HG03354 (cell line): ENCODE measurements around the gene MRPL46.
"Not testable (repeated sequence)": the region's sequence is repeated elsewhere in the genome, so short reads cannot be mapped to it uniquely, and the experiment has no call there.

Source experiments
- ATAC-seq: cut with Tn5 transposase; IDR thresholded peaks from one replicate; pipeline ENCODE4 v1.9.1; 2021; ENCODE audit warnings: mild to moderate bottlenecking; ENCODE audit not compliant: unreplicated experiment, poor library complexity, severe bottlenecking

Gene MRPL46

DNA sequence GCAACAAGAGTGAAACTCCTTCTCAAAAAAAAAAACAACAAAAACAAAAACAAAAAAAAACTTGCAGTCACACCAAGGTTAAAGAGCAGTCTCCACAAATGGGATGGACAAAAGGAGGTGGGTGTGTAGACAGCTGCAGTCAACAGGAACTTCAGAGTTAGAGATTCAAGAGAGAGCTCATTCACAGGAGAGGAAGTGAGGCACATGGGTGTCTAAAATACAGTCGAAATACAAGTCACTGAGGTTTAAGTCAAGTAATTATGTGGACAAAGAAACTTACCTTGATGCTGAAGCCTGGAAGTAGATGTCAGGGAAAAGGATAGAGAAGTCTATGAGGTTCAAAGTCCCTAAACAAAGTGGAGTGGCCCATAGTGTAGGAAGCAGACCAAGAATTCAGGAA, 15.1 kb upstream of the MRPL46 start:
- no peak for ATAC-seq

DNA sequence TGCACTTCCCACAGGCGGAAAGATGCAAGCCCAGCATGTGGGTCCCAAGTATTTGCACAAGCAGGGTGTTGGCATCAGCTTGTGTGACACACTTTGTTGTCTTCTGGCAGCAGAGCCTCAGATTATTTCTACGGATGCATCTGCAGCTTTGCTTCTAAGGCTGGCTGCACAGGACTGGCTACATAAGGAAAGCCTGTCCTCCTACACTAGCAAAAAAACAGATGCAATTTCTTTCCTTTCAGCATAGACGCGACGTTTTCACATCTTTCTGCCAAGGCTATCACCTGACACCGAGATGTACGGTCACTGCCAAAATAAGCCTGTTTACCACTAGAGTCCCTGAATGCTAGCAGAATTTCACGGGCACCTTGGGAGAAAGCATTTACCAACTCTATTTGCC, 13.8 kb upstream of the MRPL46 start:
- ATAC-seq: no peak

DNA sequence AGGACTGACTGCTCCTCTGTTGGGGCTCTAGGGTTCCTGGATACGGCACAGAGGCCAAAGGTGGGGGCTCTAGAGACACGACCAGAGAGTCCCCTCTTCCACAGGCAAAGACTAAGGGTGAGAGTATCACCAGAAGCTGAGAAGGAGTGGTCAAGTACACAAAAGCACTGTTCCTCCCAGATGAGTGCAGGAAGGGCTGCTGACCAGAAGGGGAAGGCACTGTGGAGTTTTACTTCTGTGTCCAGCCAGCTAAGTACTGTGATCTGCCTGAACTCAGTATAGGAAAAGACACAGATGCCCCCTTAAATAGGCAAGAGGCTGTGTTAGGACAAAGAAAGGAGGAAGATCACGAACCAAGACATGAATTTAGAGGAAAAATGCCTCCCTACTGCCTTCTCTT, 12.0 kb upstream of the MRPL46 start:
- no peak for ATAC-seq

DNA sequence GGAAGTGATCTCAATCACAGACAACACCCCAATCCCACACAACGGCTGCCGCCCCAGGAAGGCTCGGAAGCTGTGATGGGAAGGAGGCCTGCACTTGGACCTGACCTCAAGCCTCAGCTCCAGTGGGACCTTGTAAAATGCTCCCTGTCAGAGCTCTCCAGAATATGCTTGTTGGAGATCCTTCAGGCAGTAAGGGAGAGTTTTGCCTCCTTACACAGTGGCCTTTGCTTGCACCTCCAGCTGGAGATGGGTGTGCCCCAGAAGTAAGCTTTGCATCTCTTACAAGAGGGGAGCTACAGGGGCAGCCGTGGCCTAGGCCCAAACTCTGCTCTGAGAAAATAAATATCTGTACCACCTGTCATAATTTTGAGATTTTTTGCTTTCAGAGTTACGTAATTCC, 10.7 kb upstream of the MRPL46 start:
- no peak for ATAC-seq

DNA sequence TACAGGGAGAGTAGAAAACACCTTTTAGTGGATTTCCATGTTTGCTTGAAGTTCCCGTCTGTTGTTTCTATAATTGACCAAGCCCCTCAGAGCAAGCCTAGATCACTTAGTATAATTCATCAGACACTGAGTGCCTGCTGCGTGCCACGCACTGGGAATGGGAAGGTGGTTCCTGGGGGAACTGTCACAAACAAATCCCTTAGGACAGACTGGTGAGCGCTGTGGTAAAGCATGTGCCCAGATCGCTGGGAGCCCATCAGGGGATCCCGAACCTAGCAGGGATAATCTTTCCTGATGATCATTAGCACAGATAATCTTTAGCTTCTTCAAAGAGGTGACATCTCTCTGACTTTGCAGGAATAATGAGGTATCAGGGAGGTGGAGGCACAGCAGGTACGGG, 9.9 kb upstream of the MRPL46 start:
- no peak for ATAC-seq

DNA sequence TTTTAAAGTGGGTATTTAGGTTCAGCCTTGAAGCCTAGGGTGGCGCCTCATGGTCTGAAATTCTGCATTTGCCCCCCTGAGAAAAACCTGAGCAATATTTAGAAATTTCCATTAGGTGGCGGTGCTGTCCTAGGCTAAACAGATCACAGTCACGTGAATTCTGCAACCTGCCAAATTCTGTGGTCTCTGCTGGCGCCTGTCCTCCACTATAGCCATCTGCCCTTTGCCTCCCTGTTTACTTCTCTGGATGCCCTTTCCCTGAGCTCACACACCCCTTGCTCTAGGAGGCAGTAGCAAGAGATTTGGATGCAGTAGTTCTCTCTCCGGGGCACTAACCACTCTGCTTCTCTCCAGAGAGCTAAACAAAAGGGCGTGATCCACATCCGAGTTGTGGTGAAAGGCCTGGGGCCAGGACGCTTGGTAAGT, 9.5 kb upstream of the MRPL46 start:
- peak; percentile 63 for ATAC-seq

DNA sequence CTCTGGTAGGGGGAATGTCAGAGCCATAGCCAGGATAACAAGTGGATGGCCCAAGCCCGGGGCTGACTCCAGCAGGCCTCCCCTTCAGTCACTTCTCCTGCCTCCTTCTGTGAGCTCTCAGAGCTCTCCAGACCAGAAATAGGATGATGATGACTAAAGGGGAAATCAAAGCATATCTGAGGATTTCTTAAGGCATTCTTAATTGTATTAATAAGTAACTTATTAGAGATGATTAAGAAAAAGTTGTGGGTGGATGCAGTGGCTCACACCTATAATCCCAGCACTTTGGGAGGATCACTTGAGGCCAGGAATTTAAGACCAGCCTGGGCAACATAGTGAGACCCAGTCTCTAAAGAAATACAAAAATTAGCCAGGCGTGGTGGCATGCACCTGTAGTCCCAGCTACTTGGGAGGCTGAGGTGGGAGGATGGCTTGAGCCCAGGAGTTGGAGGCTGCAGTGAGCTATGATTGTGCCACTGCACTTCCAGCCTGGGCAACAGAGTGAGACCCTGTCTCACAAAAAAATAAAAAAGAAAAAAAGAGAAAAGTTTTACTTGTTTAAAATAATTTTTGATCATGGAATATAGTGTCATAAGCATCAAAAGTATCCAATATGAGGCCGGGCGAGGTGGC, 6.6 kb upstream of the MRPL46 start:
- not testable (repeated sequence) for ATAC-seq

DNA sequence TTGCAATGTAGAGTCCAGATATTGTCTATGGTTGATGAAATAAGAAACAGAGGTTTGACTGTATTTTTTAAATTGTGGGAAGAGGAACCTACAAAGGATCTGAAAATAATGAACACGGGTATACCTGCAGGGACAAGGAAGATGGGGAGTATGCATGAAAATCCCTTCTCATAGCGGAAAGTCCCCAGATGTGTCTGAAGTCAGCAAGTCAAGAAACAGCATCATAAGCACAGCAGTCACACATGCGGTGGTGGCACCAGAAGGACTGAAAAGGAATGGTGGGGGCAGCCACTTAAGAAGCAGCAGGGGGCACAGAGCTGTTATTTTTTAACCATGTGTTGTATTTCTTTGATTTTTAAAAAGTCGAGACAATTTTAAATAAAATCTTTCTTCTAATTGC, 5.0 kb upstream of the MRPL46 start:
- no peak for ATAC-seq

DNA sequence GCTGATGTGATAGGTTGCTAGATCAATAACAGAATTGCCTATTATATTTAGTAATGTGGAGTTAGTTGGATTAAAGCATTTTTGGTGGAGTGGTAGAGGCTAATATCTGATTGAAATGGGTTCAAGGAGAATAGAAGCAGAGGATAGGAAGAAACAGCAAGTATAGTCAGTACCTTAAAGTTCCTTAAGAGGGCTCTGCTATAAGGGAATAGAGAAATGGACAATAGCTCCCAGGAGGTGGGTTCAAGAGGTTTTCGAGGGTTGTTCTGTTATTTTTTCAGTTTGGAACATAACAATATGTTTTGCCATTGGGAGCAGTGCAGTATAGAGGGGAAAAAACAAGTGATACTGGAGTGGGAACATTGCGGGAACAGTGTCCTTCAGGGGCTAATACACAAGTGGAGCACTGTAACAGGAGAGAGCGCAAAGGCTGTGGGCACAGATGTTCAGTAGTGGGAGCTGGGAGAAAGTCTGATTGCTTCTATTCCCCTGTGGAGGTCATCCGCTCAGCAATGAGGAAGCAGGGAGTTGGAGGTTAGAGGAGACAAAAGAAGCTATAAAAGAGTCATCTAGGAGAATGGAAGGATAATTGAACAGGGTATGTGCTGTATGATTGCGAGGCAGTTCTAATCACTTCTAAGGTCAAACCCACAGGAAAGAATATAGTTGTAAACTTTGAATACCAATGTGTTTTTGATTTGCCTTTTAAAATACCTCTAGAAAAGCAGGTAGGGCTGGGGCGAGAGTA, 3.6 kb upstream of the MRPL46 start:
- ATAC-seq: no peak

DNA sequence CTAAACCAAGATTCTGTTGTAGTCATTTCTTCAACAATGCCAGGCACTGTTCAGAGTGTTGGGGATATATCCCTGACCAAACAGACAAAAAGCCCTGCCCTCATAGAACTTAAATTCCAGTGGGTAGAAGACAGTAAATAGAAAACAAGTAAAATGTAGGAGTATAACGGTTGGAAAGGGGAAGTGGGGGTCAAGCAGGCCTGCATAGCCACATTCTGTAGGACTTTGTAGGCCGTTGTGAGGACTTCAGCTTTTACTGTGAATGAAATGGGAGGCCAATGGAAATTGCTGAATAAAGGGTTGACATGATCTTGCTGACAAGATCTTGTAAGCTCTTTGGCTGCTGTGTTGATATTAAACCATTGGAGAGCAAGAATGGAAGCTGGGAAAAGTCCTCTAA, 2.1 kb upstream of the MRPL46 start:
- no peak for ATAC-seq

DNA sequence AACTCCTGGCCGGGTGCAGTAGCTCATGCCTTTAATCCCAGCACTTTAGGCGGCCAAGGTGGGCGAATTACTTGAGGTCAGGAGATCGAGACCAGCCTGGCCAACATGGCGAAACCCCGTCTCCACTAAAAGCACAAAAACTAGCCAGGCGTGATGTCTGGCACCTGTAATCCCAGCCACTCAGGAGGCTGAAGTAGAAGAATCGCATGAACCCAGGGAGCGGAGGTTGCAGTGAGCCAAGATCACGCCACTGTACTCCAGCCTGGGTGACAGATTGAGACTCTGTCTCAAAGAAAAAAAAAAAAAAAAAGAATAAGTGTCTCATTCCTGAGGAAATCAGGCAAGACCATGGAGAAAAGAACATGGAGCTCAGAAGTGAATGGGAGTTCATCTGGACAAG, 1.5 kb upstream of the MRPL46 start:
- not testable (repeated sequence) for ATAC-seq

DNA sequence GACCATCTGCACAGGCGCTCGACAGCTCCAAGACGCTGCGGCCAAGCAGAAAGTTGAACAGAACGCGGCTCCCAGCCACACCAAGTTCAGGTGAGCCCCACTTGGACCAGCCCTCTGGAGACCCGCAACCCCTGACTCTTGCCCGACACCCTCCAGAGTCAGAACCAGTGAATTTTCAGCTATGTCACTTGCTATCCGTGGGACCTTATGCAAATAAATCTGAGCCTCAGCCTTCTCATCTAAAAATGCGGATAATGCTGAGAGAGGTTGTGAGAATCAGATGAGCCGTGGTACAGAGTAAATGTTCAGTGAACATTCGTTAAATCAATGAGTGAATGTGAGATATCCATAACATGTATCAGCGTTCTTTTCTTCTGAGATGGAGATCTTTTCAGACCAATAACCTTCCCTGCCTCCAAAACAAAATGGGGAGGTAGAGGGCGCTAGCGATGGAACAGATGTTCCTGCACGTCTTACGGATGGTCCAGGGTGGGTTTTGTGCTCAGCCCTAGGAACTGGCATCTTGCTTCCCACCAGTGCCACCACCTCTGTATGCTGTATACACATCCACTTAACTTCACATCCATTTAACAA, 844 bp upstream of the MRPL46 start:
- ATAC-seq: no peak

DNA sequence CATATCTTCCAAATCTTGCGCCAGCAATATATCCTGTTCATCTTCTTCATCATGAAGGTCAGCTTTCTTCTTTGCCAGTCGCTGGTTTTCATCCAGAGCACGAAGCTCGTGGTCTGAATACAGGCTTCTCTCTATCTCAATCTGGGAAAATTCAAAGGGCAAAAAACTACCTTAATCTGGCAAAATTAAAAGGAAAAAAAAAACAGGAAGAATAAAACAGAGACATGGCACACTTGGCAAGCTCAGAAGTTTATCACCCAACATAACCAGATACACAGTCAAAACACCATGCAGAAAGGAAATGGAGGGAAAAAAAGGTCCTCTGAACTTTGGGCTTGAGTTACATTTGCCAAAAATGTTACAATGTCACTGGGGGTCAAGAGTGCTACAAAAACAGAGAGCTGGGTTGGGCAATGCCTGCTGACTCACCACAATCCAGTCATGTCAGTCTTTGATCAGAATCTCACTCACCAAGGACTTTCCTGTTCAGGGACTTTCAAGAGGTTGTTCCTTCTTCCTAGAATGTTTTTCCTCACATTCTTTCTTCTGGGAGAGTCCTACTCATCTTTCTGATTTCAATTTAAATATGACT, 1.5 kb downstream of the MRPL46 start:
- no peak for ATAC-seq

DNA sequence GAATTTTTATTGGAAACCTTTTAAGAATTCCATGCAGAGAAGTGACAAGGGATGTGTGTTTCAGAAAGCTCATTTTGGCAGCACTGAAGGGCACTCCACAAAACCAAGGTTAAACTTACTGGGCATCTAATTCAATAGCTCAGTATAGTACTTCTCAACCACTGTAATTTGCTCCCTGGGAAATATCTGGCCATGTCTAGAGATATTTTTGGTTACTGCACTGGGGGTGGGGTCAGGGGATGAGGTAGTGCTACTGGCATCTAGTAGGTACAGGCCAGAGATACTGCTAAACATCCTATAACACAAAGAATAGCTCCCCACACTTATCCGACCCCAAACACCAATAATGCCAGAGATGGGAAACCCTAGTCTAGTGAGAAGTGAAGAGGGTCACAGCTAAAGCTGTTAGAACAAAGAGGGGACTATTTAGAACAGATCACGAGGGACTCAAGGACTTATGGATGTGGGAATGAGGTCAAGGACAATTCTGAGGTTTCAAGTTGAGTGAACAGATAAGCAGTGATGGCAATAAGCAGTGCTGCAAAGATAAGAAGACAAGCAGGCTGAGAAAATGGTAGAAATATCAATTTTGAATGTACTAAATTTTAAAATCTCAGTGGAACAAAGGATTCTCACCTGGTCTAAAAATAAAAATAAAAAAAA, 3.2 kb downstream of the MRPL46 start:
- no peak for ATAC-seq

DNA sequence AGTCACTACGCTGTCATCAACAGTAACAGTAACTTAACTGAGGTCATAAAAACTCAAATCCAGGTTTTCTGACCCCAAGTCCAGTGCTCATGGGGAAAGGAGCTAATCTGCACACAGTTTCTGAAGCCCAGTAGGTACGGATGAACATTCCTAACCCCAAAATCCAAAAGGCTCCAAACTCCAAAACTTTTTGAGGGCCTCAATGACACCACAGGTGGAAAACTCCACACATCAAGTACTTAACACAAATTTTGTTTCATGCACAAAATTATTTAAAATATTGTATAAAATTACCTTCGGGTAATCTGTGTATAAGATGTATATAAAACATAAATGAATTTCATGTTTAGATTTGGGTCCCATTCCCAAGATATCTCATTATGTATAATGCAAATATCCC, 10.5 kb downstream of the MRPL46 start:
- no peak for ATAC-seq

DNA sequence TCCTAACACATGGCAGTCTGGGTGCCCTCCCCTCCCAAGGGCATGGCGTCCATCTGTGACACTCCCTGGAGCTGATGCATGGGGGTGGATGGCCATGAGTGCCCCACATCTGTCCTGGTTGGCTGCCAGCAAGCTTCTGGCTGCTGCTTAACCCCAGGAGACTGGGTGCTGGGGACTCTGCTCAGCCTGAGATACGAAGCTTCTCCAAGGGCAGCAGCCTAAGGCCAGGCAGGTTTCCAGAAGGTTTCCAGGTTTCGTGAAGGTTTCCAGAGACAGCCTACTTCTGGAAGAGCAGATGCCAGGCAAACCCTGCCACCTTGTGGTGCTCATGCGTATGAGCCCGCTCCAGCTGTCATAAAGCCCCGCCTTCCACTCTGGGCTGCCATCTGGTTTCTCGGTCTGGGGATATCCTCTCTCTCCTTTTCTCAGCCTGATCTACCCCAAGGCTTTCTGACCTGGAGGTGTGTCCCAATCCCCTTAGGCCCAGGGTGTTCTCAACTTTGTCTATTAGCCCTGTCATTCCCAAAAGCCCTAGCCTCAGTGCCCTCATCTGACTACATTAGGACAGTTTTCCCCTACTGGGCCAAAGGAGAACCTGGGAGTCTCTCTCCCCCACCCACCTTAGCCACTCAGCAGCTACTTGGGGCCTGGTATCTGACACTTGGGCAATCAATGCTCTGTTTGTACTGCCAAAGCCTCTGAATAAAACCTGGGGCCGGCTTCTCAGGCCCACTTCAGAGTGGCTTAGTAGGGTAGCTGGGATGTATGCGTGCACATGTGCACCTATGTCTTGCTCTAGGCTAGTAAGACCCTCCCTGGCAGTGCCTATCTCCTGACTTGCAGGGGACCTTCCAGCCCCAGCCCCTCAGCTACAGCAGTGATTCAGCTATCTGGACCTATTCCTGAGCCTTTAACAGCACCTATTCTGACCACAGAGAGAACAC, 12.0 kb downstream of the MRPL46 start:
- ATAC-seq: peak; percentile 97

DNA sequence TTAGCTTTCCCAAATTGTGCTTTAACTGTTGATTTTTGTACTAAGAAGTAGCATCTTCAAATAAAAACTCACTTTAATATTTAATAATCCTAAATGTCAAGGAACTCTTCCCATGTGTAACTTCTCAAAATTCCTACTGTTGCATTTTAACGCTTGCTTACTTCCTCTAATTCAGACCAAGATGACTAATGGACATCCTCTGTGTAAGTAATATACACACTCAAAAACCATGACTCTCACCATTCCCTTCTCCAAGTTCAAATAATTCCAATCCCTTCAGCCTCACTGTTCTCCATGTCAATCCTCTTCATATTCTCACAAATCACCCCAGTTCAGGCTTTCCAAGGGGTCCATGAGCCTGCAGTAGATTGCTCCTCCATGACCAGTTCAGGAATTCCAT, 13.0 kb downstream of the MRPL46 start:
- ATAC-seq: no peak

DNA sequence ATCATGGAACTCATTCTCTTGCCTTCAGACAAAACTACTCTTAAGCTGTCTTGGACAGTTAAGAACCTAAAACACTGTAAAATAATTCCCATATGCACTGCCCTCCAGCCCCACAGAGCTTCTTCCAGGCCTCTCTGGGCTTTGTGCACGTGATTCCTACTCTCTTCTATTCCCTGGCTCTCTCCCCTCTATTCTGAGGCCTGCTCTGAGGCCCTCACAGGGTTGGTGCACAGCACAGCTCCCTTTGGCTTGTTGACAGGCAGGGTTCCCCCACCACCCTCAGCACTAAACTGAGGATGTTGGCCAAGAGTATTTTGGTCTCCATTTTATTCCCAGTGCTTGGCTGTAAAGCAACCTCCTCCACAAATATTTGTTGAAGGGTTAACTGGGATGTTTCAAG, 13.5 kb downstream of the MRPL46 start:
- no peak for ATAC-seq

DNA sequence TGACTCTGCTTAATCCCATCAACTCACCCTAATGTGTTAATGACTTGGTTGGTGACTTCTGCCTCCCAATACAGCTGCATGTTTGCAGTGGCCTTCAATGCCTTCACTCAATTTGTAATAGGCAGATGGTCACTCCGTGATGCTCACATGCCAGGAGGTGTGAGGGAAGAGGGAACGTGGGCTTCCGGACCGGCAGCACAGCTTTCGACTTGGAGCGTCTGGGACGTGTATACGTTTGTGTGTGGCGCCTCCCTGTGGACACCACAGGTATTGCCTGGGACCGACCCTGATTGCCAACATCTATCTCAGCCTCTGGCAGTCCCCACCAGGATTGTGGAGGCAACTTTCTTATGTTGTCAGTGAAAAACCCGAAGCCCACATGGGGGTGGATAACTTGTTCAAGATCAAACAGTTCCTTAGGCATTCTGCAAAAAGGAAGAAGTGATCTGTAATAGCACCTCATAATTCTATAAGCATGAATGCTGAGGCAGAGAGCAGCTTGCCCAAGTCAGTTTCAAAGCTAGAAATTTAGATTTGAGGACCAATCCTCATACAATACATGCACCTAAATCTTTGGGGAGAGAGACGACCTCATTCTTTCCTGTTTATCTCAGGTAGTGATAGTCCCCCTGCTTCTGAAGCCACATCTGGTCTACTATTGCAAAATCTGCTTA, 16.9 kb downstream of the MRPL46 start:
- ATAC-seq: peak; percentile 59
